H1 (cell line): ENCODE results near the gene STAT4. TPM values are rescaled to one million over a fixed set of nuclear protein-coding genes. Genes with fewer than 3 reads are reported as not detected.

Source experiments
- ATF2 ChIP-seq: IDR thresholded peaks from 2 replicates; pipeline ENCODE4 v1.6.1; 2012; ENCODE audit warnings: low read length, inconsistent platforms
- CHD7 ChIP-seq: fragments of 300-600 bp; sonication (generic); IDR thresholded peaks from 2 replicates; pipeline ENCODE4 v1.7.1; 2012; ENCODE audit warnings: low read length, moderate library complexity, mild to moderate bottlenecking, inconsistent platforms; ENCODE audit not compliant: insufficient replicate concordance
- E2F6 ChIP-seq: IDR thresholded peaks from 2 replicates; pipeline ENCODE4 v1.6.1; 2012; ENCODE audit warnings: inconsistent platforms
- GTF2F1 ChIP-seq: IDR thresholded peaks from 2 replicates; pipeline ENCODE4 v1.6.1; 2012; ENCODE audit warnings: low read depth, low read length, improper control_type of control experiment, borderline replicate concordance
- RNF2 ChIP-seq: fragments of 200-900, 300-1000 bp; sonication (generic); IDR thresholded peaks from 2 replicates; pipeline ENCODE4 v1.7.1; 2016; ENCODE audit warnings: borderline replicate concordance, low read depth, mild to moderate bottlenecking, antibody characterized with exemption, low read length; ENCODE audit not compliant: poor library complexity, severe bottlenecking; ENCODE audit errors: missing control alignments
- TAF7 ChIP-seq: optimal IDR thresholded peaks from 2 replicates; pipeline ENCODE3; 2011; ENCODE audit warnings: low read depth, mild to moderate bottlenecking, inconsistent platforms, low read length, moderate library complexity, borderline replicate concordance
- TCF12 ChIP-seq: IDR thresholded peaks from 2 replicates; pipeline ENCODE4 v1.6.1; 2011; ENCODE audit warnings: low read depth, mild to moderate bottlenecking, low read length
- polyA plus RNA-seq, 7 experiments: library from polyadenylated mRNA; depleted of rRNA in 3 of 7; stranded (reverse) in 5 of 7; unstranded in 2 of 7; fragments of >200 nt in 5 of 7; fragments of 200-250 nt in 2 of 7; gene quantifications; 1 replicate in 5 of 7; 2 replicates in 1 of 7; 4 replicates in 1 of 7; pipeline versions ENCODE4 v1.2.1 to v1.2.3, GENCODE V29; 2011 to 2013; ENCODE audit warnings: missing spikeins in 2 of 7, mixed read lengths in 2 of 7
- total RNA-seq: library from RNA; stranded (reverse); fragmentation: NEBNext Ultra II Directional; extraction: Animal tissue kit (Norgen Biotek cat#: 25700); gene quantifications from 2 replicates; pipeline ENCODE4 v1.2.1, GENCODE V29; 2021

The STAT4 gene
- total and polyA plus RNA-seq, 2 of the 8 experiments (the other 6 are each of a cell fraction or from before 2014, with no cell fraction given) = 0.36 to 0.63 TPM

GRCh38 chr2:190993292-190993643 lies 157.5 kb downstream of the STAT4 start (continued):
- TF ChIP-seq ATF2 = no peak
- no peak for TF ChIP-seq TCF12
- TF ChIP-seq E2F6 = no peak
- TF ChIP-seq RNF2 = no peak
- no peak for TF ChIP-seq GTF2F1
- TF ChIP-seq TAF7 = no peak
- no peak for TF ChIP-seq CHD7
